GM19025 (cell line): ENCODE measurements around the gene CCIN.

ENCODE experiments used
- ATAC-seq: cut with Tn5 transposase; IDR thresholded peaks from one replicate; pipeline ENCODE4 v1.9.1; 2021; ENCODE audit warnings: mild to moderate bottlenecking, low read depth, moderate library complexity; ENCODE audit not compliant: unreplicated experiment

CCIN gene

GRCh38 chr9:36218411-36218901 is 49.3 kb downstream of the CCIN start:
- ATAC-seq = no peak
